ENCODE data around the gene SARM1. TPM values are rescaled to one million over a fixed set of nuclear protein-coding genes. Genes with fewer than 3 reads are reported as not detected.

Gene SARM1
- total and polyA plus RNA-seq, 2 of the 8 experiments (the other 6 are each of a cell fraction or from before 2014, with no cell fraction given) = 5.8 to 9.2 TPM

DNA sequence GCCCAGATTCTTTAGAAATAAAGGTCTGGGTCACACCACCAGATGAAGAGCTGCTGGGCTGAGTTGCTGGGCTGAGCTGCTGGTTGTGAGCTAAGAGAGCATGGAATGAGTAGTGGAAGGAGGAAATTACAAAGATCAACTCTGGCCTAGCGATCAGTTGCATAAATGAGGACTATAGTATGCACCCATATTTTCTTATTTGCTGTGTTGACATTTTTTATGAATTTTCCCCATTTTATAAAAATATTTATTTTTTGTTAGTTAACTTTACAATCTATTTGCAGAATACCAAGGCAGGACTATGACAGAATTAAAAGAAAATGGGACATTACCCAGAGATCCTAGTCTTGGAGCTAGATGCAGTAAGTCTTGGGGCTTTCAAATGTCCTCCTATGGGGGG lies 78.4 kb downstream of the SARM1 start:
- Histone ChIP-seq H3K4ac (replicated peaks; ENCODE audit: insufficient read length, low read depth, low read length) (no peak overlapping the region), H2AFZ (ENCODE audit: low read length) (no peak overlapping the region), H3K27me3 (replicated peaks in 1 of 4; ENCODE audit: control insufficient read depth in 3 of 4, extremely low read depth in 1 of 4, insufficient read depth in 3 of 4, low read length in 3 of 4) (no peaks in the 10 kb centered on the region), H3K27ac (ENCODE audit: low read depth, low read length) (no peak overlapping the region), H3K9me3 (ENCODE audit: insufficient read depth in 2 of 2, low read depth in 1 of 2, low read length in 1 of 2) (no peaks in the 10 kb centered on the region), H4K91ac (replicated peaks; ENCODE audit: insufficient read length, low read length) (no peak overlapping the region), H3K4me3 (ENCODE audit: extremely low read depth in 1 of 4, insufficient read depth in 2 of 4, low read depth in 3 of 4, low read length in 4 of 4) (no peak overlapping the region), H3K4me2 (ENCODE audit: insufficient read depth in 1 of 2, low read depth in 2 of 2, low read length in 2 of 2) (no peak overlapping the region), H4K20me1 (replicated peaks in 1 of 2; ENCODE audit: control insufficient read depth in 1 of 2, insufficient read depth in 2 of 2, low read length in 2 of 2) (no peaks in the 10 kb centered on the region), H3K23me2 (ENCODE audit: low read depth, low read length) (no peaks in the 10 kb centered on the region), H3K14ac (ENCODE audit: insufficient read length) (no peak overlapping the region), H3K56ac (replicated peaks; ENCODE audit: insufficient read length, low read depth, low read length) (no peak overlapping the region), H3K18ac (ENCODE audit: extremely low read depth, low read length) (no peak overlapping the region), H3K36me3 (ENCODE audit: control insufficient read depth in 2 of 4, insufficient read depth in 4 of 4, low read length in 3 of 4) (no peaks in the 10 kb centered on the region), H2BK12ac (ENCODE audit: low read depth, low read length) (no peak overlapping the region), H2AK5ac (ENCODE audit: low read depth, low read length) (no peak overlapping the region), H2BK20ac (ENCODE audit: low read length) (no peak overlapping the region), H3K23ac (ENCODE audit: insufficient read length) (no peak overlapping the region), H4K8ac (ENCODE audit: extremely low read depth, insufficient read depth, low read length) (no peak overlapping the region), H3K79me2 (ENCODE audit: control insufficient read depth in 1 of 2, insufficient read depth in 2 of 2, low read length in 2 of 2) (no peaks in the 10 kb centered on the region), H2BK15ac (ENCODE audit: low read length) (no peak overlapping the region), H2BK5ac (ENCODE audit: low read depth, low read length) (no peak overlapping the region), H3K79me1 (ENCODE audit: low read depth, low read length) (no peaks in the 10 kb centered on the region), H2BK120ac (replicated peaks; ENCODE audit: low read depth, low read length) (no peak overlapping the region), H3K9ac (replicated peaks in 1 of 4; ENCODE audit: extremely low read depth in 1 of 4, low read depth in 3 of 4, low read length in 3 of 4) (no peak overlapping the region), H3K4me1 (replicated peaks in 1 of 4; ENCODE audit: control insufficient read depth in 3 of 4, insufficient read depth in 4 of 4, low read length in 3 of 4) (no peaks in the 10 kb centered on the region), H4K5ac (ENCODE audit: insufficient read length, low read depth, low read length) (no peak overlapping the region)
- ChIA-PET POLR2A (ENCODE audit: partially characterized antibody) (interaction anchor here (0.8 to 1.2 kb wide), 2 partner anchors 12 to 39 kb away, joined by 3 read pairs; no protein-coding TSS in a partner anchor), CTCF (ENCODE audit: partially characterized antibody) (interaction anchor here (0.5 to 1.6 kb wide), 4 partner anchors 12 to 86 kb away, joined by 3 to 4 read pairs (median 4); no protein-coding TSS in a partner anchor)
- WGBS, 2 experiments (ENCODE audit: extremely low coverage in 1 of 2, insufficient coverage in 1 of 2, insufficient read length in 1 of 2, insufficient replicate concordance in 2 of 2, low coverage in 1 of 2, low lambda C conversion rate in 2 of 2, missing lambda C conversion rate in 1 of 2) = 90% methylated on average over 1 of the region's 1 CpG; no CpG with 5 or more reads in 1 of the 2 experiments
- TF ChIP-seq TAF1 (IDR thresholded peaks at IDR 0.05; ENCODE audit: low read depth, low read length) = no peak
- TF ChIP-seq SIRT6 (IDR thresholded peaks at IDR 0.05; ENCODE audit: low read length) = no peak
- TF ChIP-seq ZNF274 (IDR thresholded peaks at IDR 0.05; ENCODE audit: borderline replicate concordance, extremely low read depth, low read length) = no peak
- no peak for TF ChIP-seq SP1 (IDR thresholded peaks at IDR 0.05; ENCODE audit: low read depth, low read length)
- no peak for TF ChIP-seq EGR1 (IDR thresholded peaks at IDR 0.05; ENCODE audit: borderline replicate concordance, low read depth, low read length)
- DNase-seq (ENCODE audit: low read depth in 1 of 2, low spot score in 2 of 2) (no peak), FAIRE-seq (no peak)

All from H1 (cell line).